SHP77 (cell line): ENCODE results near the gene TP53BP1.

Experiments
- DNase-seq, 2 experiments: peaks; one replicate each; lab custom pipeline; 2025; lab: John Stamatoyannopoulos, UW

Gene TP53BP1

DNA sequence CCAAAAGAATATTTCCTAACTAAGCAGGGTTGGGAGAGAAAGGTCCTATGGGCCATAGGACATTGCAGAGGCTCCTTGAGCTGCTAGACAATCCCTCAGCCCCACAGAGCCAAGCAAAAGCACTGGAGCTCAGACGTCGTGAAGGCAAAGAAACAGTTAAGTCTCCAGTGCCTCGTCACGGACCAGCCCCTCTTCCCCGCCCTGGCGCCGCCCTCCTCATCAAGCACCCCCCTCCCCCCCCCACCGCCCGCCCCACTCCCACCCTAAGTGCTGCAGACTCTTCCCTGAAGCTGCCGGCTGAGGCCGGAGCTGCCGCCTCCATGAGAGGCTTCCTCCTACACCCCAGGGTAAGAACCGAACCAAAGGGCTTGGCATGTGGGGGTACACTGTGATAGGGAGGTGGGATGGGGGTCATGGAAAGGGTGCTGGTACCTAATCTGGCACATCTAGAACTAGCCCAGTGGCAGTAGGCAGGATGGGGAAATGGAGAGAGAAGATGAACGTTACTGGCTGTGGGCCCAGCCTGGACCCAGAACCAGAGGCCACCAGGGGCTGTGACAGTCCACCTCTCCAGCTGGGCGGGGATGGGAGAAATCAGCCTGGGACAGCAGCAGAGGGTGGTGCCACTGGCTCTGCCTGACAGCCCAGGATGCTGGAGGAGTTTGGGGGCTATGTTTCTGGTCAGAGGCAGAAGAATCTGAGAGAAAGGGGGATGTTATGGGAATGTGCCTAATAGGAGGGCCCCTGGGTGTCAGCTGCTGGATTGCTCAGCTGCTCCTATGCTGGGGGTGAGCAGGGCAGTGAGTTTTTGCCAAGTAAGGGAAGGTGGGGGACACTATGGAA is 24.6 kb upstream of the TP53BP1 start, which contains the start of gene MAP1A:
Gene MAP1A, plus strand, starts transcription at position 255 of the 843 bp plus-strand sequence. CDS start 3,866 bp downstream, outside the sequence.
- DNase-seq: peak; percentile 48 to 69

DNA sequence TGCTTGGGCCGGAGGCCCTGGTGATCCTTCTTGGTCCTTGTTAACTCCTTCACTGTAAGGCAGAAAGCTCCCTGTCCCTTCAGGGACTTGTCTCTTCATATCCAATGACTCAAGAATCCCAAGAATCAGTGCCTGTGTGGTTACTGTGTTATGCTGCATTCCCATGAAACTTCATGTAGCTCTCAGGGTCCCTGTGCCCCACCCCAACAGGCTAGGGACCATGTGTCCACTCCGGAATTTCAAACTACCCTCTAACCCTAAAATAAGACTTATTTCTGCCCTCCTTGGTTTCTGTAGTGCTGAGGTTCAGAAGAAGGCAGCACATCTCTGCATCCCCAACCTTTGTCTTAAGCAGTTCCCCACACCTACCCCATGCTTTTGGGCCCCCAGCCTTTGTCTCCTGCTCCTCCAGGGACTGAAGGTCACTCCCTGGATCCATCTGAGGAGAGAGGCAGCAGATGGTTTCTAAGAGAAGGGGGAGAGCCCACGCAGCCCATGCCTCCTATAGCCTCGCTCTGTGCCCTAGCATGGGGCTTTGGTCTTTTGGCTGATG is 23.9 kb upstream of the TP53BP1 start:
- DNase-seq: peak; percentile 42 to 45

DNA sequence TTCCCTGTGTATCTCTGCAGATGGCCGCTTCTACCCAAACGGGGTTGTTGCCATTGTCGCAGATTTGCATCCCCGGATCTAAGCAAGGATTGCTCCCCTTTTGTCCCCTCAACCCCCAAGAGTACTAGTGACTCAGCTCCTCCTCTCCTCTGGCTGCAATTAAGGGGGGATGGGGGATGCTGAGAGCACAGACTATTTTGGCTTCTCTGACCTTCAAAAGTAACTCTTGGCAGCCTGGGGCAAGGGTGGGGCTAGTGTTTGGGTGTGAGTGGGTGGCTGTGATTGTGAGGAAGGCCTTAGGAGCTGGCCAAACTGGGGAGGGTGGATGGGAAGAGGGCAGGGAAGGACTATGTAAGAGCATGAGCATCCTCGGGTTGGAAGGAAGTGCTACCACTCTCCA is 23.2 kb upstream of the TP53BP1 start:
- no peak for DNase-seq

DNA sequence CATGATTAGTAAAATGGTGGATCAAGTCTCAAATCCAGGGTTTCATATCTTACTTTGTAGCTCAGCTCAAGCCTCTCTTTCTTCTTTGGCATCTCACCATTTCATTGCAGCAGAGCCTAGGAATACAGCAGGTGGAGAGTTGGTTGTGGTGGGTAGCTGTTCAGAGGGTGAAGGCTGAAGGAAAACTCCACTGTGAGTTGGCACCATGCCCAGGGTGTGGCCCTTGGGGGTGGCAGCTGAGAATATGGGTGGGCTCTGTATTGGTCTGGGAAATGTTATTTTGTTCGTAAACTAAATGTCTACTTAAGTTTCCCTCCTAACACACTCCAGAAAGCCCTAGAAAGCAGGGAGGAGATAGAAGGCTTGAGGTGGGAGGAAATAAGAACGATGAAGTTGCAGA is 22.8 kb upstream of the TP53BP1 start:
- DNase-seq: no peak

DNA sequence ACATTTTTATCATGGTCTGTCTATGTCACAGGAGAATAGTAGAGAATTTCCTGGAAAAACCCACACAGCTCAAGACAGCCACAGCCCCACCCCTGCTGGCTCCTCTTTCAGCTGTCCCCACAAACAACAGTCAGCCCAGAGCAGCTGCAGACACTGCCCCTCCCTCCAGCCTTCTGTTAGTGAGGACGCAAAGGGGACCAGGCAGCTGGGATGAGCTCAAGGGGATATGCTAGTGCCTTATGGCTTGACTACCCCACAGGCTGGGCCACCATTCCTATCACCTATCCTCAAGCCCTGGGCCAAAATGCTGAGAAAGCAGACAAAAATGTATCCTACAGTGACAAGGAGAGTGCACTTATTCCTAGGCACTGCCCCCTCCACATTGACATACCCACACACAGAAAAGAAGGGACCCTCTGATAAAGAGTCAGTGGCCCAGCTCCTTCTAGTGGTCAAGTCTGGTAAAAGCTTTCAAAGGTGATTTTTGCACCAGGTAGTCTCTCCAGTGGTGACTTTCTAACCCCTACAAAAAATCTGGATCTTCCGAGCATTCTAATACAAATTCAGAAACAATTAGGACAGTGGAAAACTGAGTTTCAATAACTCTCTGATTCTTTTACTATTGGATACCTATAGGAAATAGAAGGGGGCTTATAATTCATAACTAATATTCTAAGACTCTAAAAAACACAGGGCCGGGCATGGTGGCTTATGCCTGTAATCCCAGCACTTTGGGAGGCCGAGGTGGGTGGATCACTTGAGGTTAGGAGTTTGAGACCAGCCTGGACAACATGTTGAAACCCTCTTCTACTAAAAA is 21.5 kb upstream of the TP53BP1 start:
- peak; percentile 81 to 83 for DNase-seq

DNA sequence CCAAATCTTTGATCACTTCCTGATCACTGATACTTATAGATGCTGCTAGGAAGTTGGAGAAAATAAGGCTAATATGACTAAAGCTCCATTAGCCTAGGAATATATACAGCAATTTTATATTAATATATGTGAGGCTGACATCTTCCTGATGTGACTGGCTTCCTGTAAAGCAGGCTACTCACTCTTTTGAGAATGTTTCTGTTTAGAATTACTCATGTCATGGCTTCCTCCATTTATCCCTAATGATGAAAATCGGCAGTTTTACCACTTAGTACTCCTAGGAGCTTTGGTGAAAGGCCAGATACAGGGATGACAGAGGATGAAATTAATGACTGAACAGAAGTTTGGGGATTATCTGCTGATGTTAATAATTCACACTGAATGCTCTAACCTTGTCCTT is 20.6 kb upstream of the TP53BP1 start:
- DNase-seq: no peak

DNA sequence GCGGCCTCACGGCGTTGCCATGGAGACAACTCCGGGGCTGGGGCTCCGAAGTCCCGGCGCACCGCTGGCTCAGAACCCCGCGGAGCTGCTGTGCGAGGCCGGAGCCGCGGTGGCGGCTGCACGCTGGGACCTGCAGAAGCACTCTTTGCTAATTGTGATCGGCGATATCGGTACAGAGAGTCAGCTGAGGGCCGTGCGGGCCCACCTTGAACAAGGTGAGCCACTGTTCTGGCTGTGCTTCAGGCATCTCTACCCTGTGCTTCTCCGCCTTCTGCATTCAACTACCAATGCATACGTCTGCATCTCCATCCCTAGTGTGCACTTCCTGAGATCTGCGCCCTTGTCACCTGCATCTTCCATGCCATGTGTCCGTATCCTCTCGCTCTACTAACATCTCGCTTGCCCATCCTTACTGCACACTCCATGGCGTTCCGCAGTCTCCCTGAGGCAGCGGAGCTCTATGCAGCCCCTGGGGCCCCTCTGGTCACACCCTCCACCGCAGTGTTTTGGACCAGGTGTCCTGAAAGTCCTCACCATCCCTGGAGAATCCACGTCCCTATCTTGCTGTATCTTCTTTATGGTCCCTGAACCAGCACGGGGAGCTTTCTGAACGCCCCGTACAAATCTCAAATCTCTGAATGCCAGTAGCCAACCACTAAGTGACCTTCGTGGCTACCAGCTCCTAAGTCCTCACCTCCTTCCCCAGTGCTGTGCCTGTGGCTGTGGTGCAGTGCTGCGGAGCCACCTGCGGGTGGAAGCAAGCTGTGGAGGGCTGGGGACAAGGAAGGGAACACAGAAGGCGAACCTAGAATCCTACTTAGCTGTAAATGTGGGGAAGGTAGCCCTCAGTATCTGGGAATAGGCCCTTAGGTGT is 18.3 kb upstream of the TP53BP1 start:
- DNase-seq: peak; percentile 61 to 81

DNA sequence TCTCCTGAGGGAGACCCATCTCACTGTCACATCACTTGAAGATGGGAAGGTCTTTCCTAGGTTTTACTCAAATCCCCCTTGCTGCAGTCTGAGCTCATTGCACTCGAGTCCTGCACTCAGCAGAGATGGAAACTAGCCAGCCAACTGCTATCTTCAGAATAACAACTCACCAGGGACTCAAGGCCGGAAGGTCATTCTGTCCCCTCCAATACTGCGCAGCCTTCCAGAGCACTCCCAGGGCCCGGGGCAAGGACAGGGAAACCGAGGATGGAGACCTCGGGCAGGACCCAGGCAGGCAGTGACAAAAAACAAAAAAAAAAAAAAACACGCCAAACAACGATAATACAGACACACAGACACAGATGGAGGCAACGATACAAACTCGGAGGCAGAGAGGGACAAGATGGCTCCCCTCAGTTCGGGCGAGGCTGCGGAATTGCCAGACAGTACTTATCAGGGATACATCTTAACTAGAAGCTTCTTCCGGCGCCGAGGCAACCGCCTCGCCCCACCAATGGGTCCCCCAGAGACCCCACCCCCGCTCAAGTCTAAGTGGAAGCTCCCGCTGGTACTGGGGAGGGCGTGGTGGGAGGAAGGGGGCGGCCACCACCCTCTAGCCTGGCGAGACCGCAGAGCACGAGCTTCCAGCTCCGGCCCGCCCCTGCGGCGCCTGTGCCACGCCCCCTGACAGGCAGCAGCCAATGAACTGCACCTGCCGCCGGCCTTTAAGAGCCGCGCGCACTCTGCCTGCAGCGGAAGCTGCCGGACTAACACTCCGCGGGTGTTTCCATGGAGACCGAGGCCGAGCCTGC is 17.4 kb upstream of the TP53BP1 start:
- DNase-seq: peak; percentile 98 to 99

DNA sequence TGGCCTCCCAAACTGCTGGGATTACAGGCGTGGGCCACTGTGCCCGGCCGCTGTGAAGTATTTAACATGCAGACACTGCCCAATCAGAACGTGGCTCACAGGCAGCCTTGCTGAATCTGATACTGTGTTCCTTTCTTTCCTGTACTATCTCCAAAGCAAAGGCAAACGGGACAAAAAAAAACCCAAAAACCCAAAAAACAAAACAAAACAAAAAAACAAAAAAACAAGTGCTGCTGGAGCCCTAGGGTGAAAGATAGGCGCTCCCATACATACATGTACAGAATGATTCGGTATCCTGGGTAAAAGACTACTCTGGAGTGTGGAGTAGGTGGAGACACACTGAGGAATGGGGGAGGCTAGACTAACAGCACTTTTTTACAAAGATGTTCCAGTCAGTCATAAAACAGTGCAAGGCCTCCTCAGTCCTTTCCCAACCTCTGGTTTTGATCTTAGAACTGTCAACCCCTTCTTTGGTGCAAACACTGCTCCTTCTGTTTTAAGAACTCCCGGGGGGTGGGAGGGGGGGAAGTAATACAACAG is 16.8 kb upstream of the TP53BP1 start:
- no peak for DNase-seq

DNA sequence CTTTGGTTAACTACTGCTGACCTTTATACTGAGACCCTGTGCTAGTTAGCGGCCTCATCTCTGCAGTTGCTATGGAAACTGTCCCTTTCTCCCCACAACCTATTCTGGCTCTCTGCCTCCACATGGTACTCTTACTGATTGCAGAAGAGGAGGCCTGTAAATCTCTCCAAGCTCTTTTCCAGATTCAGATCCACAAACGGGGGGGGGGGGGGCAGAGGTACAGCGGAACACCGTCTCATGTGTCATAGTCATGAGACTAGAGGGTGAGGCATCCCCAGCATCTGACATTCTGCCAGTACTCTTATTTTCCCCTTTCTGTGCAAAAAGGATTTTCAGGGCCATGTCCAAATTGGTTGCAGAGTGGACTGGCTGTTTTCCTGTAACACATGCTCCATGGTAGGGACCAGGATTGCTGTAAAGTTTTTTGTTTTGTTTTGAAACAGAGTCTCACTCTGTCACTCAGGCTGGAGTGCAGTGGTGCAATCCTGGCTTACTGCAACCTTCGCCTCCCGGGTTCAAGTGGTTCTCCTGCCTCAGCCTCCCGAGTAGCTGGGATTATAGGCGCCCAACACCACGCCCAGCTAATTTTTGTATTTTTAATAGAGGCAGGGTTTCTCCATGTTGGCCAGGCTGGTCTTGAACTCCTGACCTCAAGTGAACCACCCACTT is 16.2 kb upstream of the TP53BP1 start:
- DNase-seq: no peak

DNA sequence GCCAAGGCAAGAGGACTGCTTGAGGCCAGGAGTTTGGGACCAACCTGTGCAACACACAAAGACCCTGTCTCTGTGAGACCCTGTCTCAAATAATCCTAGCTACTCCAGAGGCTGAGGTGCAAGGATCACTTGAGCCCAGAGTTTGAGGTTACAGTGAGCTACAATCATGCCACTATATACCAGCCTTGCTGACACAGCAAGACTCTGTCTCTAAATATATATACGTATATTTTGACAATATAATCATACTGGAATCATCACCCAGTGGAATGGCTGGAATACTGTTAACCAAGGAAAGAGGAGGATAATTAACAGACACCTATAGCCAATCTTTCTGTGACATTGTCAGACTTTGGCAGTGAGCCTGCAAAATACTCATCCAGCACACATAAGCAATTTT is 15.5 kb upstream of the TP53BP1 start:
- no peak for DNase-seq

DNA sequence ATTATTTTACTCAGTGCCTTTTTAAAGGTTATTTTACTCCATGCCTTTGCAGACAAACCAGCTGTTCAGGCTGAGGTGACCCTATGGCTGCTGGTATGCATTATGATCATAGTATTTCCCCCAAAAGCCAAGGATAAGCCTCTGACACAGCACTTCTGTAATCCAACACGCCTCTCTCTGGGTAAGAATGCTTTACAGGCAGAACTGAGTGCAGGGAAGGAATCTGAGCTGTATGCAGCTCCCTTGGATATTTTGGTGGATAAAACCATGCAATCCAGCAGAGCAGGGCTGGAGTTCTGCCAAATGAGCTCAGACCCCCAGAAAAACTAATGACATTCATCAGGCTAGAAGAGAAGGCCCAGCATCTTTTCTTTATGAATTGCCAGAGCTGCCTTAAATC is 12.8 kb upstream of the TP53BP1 start:
- DNase-seq: no peak

DNA sequence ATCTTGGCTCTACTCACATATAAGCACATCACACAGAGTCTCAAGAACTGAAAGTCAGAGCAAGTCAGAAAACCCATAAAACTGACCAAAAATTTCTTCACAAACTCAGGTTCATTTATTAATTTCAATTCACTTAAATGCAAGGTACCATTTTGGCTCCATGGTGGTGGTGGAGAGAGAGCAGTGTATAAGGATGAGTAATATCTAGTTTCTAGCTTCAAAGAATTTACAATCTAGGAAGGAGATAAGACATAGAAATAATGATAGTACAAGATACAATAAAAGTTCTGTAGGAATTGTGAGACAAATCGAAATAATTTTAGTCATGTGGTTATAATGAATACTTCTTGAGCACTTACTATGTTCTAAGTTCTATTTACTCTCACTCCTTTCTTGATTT is 6.7 kb upstream of the TP53BP1 start:
- no peak for DNase-seq

DNA sequence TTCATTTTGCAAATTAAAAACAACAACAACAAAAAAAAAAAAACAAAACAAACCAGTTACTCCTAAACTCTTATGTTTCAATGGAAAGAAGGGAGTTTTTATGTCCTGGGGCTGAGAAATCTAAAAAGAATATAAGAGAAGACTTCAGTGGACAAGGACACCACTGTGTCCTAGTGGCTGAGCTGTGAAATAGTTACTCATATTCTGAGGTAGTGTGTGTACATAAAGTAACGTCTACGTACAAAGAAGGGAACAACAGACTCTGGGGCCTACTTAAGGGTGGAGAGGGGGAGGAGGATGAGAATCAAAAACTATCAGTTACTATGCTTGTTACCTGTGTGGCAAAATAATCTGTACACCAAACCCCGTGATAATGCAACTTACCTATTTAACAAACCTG is 6.0 kb upstream of the TP53BP1 start:
- DNase-seq: no peak

DNA sequence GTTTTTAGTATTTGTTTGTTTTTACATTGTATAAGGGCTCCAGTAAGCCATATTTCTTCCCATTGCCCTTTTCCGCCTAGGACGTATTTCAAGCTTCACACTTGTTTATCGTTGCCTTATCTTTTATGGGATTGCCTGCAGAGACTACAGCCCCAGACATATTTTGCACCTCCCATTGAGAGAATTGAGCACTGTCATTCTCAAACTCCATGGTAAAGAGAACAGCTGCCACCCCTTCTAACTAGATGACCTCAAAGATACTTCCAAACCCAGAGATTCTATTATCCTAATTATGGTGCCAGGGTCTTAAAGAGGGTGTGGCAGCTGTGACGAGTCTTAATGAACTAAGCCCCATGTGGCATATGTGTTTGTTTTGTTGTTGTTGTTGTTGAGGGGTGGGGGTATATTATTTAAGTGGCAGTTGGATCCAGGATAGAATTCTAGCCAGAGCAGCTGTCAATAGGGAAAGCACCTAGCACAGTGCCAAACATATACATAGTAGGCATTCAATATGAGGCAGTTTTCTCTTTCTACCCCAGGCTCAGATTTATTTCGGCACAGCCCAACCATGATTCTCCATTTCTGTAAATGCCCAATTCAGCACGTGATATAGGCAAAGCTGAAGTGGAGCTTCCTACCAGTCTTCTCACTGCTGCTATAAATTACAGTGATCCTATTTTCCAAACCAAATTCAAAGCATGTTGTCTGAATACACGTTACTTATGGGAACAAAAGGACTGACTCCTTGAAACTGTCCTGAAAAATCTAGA is 932 bp upstream of the TP53BP1 start:
- DNase-seq: no peak

DNA sequence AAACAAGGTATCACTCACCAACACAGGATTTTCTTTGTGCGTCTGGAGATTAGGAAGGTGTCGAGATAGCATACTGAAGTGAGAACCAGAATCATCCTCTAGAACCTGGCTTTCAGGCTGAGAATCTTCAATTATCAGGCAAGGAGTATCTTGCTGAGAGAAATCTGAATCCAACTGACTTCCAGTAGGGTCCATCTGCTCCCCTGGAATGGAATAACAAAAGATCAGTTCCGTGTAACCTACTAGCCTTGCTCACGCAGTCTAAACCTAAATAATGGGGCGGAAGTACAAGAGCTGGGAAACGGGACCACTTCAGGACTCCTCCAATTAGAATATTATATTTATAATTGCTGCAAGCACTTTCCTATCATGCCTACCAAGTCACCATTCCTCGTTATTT is 690 bp downstream of the TP53BP1 start:
- no peak for DNase-seq

DNA sequence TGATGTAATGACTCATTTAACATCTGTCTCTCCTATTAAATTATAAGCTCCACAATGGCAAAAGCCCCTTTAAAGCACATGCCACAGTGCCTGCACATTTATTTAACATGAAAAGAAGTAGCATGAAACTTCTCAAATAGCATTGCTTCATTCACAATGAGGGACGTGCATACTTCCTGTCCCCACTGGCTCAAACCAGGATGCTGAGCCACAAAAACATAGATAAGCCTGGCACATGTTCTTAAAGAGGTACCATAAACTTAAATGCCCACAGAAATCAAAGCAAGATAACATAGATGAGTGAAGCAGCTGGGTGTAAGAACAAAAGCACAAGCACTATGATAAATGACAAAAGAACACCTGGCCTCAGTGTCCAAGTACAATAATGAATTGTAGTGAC is 3.8 kb downstream of the TP53BP1 start:
- no peak for DNase-seq

DNA sequence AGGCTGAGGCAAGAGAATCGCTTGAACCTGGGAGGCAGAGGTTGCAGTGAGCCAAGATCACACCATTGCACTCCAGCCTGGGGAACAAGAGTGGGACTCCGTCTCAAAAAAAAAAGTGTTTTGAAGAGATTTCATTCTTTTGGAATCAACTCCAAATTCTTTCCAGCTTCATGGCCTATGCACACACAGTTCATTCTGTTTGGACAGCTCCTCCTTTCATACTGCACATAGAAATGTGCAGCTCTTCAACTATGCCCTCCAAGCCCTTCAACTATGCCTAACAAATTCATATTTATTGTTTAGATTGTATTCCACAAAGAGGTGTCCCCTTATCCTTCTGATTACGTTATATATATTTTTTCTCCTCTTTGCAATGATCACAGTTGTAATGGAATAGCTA is 4.2 kb downstream of the TP53BP1 start:
- no peak for DNase-seq

DNA sequence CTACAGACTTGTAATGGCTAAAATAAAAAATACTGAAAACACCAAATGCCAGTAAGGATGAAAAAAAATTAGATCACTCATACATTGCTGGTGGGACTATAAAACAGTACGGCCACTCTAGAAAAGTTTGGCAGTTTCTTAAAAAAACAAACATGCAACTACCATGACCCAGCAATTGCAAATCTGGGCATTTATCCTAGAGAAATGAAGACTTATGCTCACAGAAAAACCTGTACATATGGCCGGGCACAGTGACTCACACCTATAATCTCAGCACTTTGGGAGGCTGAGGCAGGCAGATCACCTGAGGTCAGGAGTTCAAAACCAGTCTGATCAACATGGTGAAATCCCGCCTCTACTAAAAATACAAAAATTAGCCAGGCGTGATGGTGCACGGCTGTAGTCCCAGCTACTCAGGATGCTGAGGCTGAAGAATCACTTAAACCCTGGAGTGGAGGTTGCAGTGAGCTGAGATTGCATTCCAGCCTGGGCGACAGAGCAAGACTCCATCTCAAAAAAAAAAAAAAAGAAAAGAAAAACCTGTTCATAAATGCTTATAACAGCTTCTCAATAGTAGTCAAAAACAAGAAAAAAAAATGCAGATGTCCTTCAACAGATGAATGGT is 5.6 kb downstream of the TP53BP1 start:
- no peak for DNase-seq
